NCI-H748 treated with DMSO at 0.1 percent for 48 hours (cell line): Measurements from ENCODE around the gene ADAM33.

Experiments
- DNase-seq: peaks from one replicate; lab custom pipeline; 2025; lab: John Stamatoyannopoulos, UW

ADAM33 gene

DNA sequence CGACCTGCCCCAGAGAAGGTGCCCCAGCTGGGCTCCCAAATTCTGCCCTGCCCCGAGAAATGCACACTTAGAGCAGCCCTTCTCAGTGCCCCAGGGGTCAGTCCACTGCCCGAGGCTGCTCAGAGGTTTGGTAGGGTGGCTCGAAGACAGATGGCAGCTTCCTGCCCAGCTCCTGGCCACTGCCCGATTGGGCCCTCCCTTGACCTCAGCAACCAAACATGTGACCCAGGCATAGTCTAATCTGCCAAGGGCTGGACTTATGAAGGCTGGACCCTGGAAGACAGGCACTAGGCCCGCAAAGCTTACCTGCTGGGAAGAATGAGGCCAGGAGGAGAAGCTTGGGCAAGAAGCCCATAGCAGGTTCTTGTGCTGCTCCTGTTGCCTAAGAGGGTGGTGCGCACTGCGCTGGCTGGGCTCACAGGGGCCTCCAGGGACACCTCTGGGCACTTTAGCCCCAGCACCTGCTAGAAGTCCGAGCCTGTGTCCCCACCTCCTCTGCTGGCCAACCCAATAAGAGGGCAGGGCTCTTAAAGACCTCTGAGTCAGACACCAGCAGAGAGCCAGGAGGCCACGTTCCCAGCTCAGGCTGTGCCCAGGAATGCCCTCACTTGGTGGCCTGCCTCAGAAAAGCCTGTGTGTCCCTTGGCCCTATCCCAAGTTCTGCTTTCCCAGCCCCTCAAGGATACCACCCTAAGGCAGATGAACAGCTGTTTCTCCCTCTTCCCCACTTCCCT lies 25.1 kb upstream of the ADAM33 start:
- DNase-seq, result no peak

DNA sequence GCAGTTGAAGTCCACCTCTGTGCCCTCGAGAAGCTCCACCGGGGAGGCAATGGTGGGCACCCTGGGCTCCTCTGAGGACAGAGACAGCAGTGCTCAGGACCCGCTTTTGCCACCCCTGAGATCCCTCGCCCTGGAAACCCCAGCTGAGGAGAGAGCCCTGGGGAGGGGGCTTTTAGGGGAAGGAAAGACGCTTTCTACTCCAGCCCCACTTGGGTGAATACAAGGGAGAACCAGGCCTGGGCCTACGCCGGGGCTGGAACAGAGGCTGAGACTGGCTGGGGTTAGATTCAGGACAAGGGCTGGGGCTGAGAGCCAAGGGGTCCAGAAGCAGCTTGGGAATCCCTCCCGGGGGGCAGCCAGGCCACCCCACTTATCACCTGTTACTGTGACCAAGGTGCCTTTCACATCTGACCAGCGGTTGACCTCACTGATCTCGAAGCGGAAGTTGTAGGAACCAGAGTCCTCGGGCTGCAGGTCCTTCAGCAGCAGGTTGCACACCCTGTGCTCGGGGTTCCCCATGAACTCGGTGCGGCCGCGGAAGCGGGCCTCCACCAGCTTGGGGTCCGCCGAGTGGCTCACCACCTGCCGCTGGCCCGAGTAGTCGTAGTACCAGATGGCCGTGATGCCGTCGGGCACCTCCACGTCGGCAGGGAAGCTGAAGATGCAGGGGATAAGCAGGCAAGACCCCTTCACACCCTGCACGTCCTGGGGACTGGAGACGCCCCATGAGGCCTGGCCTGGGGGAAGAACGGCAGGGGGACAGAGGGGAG lies 24.3 kb upstream of the ADAM33 start:
- DNase-seq, result no peak

DNA sequence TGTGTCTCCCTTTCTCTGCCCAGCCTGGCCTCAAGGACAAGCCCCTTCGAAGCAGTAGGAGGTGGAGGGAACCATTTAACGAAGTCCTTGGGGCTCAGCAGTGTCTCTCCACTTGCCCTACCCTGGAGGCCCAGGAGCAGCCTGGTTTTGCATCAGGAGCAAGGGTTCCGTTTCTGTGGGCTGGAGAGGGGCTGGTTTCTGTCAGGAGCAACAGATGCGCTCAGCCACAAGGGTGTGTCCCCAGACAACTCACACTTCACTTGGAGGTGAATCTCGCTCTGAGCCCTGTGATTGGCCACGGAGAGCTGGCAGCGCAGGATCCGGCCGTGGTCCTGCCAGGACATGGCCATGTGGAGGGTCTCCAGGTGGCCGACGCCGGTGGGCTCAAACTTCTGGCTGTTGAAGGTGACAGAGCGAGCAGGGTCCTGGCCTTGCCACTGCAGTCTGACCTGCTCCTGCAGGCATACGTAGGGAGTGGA lies 23.7 kb upstream of the ADAM33 start:
- no peak for DNase-seq

DNA sequence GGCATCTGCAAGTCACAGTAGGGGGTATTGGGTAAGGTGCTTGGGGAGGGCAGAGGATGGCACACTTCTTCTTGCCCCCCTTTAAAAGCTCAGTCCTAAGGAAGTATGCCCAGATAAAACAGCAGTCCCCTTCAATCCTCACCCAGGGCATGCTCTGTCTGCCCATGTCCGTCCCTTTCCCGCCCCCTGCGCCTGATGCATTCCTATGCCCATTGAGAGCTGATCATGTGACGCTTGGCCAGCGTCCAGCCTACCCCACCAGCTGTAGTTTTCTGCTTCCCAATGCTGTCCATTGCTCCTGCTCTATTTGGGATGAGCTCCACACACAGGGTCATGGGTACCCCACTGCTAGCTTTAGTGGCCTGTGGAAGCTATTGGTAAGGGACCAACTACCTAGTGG lies 22.3 kb upstream of the ADAM33 start:
- DNase-seq, result no peak

DNA sequence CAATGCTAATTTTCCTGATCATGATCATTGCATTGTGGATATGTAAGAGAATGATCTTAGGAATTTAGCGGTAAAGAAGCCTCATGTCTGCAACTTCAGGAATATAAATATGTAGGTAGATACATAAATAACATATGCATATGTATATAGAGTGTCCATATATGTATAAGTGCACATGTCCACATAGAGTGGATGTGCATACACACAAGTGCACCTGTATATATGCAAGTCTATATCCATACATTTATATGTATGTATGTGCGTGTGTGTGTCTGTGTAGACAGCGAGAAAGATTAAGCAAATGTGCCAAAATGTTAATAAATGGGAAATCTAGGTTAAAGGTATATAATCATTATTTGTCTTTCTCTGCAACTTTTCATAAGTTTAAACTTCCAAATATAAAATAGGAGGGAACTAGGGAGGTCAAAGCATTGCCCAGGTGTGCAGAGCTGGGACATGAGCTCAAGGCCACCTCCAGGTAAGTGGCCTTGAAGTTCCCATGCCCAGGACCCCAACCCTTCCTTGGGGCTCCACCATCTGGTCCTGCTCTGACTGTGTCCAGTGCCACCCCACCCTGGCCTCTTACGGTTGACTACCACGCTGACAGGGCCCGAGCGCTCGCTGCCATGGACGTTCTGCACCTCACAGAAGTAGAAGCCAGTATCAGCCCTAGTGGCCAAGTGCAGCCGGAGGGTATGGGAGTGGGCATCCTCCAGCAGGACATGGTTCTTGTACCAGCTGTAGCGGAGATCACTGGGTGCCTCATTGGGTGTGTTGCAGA lies 21.0 kb upstream of the ADAM33 start:
- DNase-seq, result no peak

DNA sequence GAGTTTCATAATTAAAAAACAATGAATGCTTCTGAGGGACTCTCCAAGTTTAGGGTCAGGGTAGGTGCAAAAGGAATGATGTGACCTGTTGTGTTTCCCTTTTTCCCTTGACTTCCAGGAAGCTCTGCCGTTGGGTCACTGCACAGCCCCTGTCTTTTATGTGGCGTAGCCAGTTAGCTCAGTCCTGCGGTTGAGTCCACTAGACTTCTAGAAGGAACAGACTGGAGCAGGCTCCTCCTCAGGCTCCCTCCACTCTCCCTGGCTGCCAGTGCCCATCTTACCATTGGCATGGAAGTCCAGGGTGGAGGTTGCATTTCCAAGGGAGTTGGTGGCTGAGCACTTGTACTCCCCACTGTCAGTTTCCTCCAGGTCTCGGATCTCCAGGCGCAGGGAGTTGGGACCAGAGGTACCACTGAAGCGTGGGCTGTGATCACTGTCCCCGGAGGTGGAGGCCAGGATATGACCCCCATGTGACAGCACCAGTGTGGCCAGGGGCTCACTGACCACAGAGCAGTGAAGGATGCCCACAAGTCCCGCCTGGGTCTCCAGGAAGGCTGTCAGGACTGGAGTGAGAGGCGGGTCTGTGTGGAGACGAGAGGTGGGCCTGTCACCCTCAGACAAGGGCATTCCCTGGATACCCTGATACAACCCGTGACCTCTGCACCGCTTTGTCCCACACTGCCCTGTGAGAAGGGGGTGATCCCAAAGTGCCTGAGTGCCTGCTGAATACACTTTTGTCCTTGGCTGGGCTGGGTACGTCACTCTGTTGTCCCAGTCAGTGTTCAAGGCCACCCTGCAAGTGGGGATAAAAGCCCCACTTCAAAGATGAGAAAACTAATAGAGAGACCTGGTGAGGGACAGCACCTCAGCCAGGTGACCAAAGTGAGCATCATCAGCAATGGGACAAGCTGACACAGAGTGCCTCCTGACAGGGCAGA lies 19.5 kb upstream of the ADAM33 start:
- no peak for DNase-seq

DNA sequence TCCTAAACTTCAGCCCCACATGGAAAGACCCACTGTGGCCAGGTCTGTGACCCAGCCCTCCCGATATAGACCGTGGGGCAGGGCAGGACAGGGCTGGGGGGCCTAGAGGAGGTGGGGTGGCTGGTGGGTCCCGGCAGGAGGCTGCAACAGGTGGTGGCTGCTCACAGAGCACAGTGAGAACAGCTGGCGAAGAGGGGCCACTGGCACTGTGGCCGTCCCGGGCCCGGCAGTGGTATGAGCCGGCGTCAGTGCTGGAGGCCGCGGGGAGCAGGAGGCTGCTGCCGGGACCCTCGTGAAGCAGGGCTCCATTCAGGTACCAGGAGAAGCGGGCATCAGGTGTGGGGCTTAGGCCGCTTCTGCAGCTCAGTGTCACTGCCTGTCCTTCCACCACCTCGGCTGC lies 17.2 kb upstream of the ADAM33 start:
- no peak for DNase-seq

DNA sequence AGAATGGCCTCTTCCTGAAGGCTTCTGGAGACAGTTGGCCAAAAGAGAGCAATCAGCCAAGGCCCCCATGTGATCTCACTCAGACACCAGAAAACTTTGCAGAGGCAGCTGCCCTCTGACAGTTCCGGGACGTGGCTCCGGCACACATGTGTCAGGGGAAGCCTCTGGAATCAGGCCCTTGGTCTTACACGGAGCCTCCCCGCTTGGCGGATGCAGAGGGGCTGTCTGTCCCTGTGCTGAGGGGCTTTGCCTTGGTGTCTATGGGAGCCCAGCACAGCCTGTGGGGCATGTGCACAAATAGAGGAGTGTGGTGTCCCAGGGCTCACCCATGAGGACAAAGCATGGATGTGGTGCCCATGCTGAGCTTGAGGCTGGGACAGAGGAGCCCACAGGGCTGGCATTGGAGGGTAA lies 16.8 kb upstream of the ADAM33 start:
- DNase-seq, result no peak

DNA sequence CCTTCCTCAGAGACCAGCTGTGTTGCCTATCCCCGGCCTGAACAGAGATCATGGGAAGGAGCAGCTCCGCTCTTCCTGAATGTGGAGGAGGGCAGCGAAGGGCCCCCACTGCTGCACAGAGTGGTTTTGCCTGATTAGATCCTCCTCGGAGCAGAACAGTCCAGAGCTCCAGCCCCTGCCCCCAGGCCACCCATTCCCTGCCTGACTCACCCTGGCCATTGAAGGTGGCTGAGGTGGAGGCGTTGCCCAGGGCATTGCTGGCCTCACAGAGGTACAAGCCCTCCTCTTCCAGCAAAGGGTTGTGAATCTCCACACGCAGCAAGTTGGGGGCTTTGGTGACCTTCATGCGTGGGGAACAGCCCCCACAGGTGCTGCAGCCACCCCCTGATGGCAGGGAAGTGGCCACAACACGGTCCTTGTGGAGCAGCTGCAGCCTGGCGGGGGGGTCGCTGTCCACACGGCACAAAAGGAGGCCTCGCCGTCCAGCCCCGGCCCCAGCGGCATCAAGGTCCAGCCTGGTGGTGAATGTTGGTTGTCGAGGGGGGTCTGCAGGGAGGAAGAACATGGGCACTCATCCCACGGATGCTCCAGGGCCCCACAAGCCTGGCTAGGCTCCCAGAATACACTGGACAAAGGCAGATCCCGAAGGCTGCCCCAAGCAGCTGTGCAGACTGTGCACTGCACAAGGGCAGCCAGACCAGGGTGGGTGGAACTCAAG lies 15.9 kb upstream of the ADAM33 start:
- DNase-seq, result no peak

DNA sequence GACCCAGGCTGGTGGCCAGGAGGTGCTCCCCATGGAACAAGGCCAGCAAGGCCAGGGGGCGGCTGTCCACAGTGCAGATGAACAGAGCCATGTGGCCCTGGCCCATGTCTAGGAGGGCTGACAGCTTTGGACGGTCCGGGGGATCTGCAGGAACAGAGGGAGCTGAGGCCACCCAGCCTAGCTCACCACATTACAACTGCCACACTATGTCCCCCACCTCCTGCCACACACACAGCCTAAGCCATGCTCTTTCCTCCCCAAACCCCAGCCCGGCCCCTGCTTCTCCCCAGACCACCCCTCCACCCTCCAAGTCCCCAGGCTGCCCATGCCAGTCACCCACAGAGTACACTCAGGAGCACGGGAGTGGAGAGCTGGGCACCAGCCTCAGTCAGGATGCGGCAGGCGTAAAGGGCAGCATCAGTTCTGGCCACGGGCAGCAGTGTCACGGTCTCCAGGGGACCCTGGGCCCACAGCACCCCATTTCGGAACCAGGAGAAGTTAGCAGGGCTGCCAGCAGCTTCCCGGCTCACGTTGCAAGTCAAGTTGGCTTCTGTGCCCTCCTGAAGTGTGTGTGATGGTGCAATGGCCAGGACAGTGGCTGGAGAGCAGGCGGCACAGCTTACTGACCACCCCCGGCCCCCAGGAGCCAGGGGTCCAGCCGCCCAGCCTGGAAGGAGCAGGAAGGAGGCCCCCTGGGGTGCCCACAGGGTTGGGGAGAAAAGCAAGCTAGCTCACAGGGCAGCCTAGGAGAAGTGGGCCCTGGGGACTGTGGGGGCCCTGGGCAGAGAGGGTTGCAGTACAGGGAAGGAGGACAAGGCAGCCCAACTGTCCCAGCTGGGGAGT lies 15.2 kb upstream of the ADAM33 start:
- no peak for DNase-seq

DNA sequence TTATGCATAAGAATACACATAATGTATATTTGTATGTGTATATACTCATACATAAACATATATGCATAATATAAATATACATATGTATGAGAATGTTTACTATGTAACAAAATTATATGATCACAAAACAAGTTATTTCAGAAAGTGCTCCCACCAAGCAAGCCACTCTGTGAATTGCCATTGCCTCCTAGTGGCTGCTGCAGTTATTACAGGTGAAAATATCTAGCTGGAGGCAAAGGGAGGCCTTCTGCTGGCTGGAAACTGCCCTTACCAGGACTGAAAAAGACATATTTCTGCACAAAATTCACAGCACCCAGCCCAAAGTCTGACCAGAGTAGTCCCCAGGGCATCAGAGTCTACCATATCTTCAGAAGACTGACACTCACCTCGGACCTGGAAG lies 14.4 kb upstream of the ADAM33 start:
- DNase-seq, result no peak

DNA sequence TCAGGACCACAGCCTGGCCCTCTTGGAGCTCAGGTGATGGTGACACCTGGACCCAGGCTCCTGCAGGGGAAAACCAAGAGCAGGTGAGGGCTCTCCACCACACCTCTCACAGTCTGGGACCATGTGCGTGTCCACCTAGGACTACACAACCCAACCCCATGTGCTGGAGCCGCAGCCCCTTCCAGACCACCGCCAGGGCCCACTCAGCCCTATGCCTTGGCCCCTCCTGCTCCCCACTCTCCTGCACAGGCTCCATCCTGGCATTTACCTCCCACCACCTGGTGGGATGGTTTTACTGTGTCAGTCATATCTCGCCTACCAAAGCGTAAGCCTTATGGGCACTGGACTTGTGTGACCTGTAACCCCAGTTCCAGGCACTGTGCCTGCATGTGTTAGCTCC lies 13.1 kb upstream of the ADAM33 start:
- DNase-seq, result no peak

DNA sequence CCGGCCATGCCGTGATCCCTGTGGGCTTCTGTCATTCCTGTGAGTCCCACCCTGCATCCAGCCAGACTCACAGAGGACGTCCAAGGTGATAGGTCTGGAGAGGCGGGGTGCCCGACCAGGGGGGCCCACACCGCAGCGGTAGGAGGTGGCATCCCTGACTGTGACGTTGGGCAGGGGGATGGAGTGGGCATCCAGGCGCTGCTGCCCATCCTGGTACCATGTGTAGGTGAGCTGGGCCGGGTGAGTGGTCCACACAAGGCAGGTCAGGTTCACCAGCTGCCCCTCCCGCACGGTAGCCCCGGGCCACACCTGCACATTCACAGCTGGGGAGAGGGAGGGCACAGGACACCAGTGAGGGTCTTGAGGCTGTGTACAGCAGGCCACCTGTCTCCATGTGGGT lies 11.6 kb upstream of the ADAM33 start:
- no peak for DNase-seq

DNA sequence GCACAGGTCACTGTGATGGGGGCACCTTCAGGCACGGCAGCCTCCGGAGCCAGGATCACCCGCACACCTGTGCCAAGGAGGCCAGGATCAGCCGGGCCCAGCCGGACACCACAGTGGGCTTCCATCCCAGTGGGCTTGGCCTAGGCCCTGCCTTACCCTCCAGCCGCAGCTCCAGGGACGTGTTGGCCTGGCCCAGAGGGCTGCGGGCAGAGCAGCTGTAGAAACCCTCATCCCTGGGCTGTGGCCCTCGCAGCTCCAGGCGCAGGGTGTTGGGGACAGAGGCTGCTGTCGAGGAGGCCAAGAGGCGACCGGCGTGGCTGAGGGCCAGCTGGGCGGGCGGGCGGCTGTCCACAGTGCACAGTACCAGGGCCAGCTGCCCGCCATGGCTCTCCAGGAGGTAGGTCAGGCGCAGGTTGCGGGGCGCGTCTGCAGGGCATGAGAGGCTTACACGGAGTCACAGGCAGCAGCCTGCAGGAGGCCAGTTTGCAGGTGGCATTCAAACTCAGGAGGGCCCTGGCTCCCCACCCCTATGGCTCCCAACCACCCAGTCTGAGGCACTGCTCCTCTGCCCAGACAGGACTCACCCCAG lies 11.0 kb upstream of the ADAM33 start:
- DNase-seq, result no peak

DNA sequence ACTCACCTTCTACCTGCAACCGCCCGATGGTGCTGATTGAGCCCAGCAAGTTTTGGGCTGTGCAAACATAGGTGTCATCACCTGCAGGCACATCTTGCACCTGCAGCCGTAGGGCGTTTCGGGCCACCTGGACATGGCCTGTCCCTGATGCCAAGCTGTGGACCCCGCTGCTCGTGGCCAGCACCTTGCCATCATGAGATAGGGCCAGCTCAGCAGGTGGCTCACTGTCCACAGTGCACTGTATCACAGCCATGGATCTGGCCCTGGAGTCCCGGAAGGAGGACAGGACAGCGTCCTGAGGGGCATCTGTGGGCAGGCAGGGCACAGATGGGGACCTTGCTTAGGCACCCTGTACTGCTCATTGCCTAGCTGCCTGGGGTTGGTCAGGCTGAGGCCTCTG lies 10.1 kb upstream of the ADAM33 start:
- no peak for DNase-seq

DNA sequence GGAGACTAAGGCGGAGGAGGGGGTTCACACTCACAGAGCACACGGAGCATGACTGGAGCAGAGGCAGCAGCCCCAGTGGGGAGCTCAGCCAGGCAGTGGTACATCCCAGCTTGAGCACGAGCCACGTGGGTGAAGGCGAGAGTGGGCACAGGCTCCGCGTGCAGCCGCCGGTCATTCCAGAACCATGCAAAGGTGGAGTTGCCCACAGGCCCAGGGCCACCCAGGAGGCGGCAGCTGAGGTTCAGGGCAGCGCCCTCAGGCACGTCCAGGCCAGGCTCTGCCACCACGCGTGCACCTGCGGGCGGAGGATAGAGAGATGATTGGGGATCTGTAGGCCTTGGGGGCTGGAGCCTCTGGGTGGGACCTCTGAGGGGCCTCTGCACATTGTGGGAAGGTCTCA lies 9.5 kb upstream of the ADAM33 start:
- no peak for DNase-seq

DNA sequence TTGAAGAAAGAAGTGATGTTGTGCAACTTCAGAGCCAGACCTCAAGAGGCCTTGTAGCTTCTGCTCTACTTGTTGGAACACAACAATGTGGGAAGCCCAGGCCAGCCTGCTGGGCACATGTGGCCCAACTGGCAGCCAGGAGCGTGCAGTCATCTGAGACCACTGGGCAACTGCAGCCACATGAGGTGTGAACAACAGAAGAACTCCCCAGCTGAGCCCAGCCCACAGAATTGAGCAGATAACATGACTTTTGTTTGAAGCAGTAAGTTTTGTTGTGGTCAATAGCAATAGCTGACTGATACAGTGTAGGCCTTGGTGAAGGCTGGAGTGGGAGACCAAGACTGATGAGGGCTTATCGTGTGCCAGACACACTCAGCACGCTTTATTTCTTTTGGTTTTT lies 8.6 kb upstream of the ADAM33 start:
- DNase-seq, result no peak

DNA sequence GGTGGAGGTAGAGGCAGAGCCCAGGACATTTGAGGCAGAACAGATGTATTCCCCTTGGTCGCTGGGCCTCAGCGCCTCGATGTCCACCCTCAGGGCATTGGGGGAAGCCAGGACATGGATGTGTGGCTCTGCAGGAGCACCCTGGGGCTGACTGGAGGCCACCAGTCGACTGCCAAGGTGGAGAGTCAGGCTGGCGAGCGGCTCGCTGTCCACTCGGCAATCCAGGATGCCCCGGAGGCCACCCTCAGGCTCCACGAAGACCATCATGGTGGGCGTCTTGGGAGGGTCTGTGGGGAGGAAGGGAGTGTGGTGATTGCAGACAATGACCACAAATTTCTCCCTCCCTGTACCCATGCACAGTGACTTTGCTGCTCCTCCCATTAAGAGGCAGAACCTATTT lies 8.2 kb upstream of the ADAM33 start:
- DNase-seq, result no peak

DNA sequence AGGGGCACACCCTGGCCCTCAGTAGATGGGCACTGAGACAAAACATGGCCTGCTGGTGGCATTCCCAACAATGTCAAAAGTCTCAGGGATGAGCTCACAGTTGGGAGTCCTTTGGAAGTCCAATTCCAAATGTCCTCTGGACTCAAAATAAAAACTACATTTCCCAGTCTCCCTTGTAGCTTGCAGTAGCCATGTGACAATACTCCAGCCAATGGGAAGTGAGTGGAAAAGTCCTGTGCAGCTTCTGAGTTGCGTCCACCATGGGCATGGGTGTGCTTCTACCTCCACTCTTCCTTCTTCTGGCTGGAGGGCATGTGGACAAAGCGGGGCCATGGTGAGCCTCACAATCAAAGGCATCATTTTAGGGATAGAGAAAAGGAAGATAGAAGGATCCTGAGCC lies 5.8 kb upstream of the ADAM33 start:
- DNase-seq, result no peak

DNA sequence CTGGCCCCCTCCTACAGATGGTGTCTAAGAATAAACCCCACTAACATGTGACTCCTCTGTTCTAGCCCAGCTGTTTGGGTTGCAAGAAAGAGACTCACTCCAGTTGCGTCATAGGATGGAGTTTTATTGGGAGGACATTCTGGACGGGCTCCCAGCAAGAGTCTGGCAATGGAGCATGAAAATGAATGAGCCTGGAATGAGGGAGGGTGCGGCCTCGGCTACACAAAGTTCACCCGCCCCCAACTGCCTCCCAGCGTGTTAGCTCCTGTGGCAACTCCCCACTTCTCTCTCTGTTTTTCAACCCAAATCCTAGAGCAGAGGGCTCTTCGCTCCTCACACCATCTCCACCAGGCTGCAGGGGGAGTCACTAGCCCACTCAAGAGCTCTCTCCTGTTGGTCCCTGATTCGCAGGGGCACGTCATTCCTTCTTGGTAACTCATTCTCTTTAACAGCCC lies 5.1 kb upstream of the ADAM33 start:
- DNase-seq, result no peak
